Spleen (tissue), 11 donors: ENCODE data around the gene RPS14. TPM values are rescaled to one million over a fixed set of nuclear protein-coding genes. Genes with fewer than 3 reads are reported as not detected.
"Not testable (repeated sequence)": the region's sequence is repeated elsewhere in the genome, so short reads cannot be mapped to it uniquely, and the experiment has no call there.

Experiments used
- DNase-seq: peaks from one replicate; pipeline ENCODE4 v3.0.0-alpha.2; 2020
- H3K27ac ChIP-seq, 8 donors: fragments of 200-600 bp; sonication (generic) in 7 of 8; 1 replicate in 4 of 8; 2 replicates in 4 of 8; pipeline versions ENCODE4 v1.5.0 to v1.8.0; 2016 to 2021; ENCODE audit warnings: inconsistent platforms in 4 of 8, mild to moderate bottlenecking in 4 of 8, moderate library complexity in 1 of 8
- H3K27me3 ChIP-seq, 7 donors: fragments of 200-600 bp; sonication (generic) in 6 of 7; replicated peaks in 1 of 7; 1 replicate in 4 of 7; 2 replicates in 3 of 7; pipeline versions ENCODE4 v1.5.0 to v1.8.0; 2016 to 2021; ENCODE audit warnings: inconsistent platforms in 3 of 7, mild to moderate bottlenecking in 1 of 7
- H3K36me3 ChIP-seq, 6 donors: fragments of 200-600 bp; sonication (generic) in 5 of 6; 1 replicate in 4 of 6; 2 replicates in 2 of 6; pipeline versions ENCODE4 v1.5.0 to v1.8.0; 2016 to 2021; ENCODE audit warnings: inconsistent platforms in 2 of 6
- H3K4me1 ChIP-seq, 6 donors: fragments of 200-600 bp; sonication (generic) in 5 of 6; 1 replicate in 3 of 6; 2 replicates in 3 of 6; pipeline versions ENCODE4 v1.5.0 to v1.8.0; 2016 to 2021; ENCODE audit warnings: inconsistent platforms in 3 of 6
- H3K4me3 ChIP-seq, 8 donors: fragments of 200-600 bp; sonication (generic) in 7 of 8; 1 replicate in 4 of 8; 2 replicates in 4 of 8; pipeline versions ENCODE4 v1.5.0 to v1.8.0; 2016 to 2021; ENCODE audit warnings: inconsistent platforms in 4 of 8, mild to moderate bottlenecking in 4 of 8, moderate library complexity in 2 of 8
- H3K9me3 ChIP-seq, 8 donors: fragments of 200-600 bp; sonication (generic) in 7 of 8; 1 replicate in 4 of 8; 2 replicates in 4 of 8; pipeline versions ENCODE4 v1.5.0 to v1.8.0; 2016 to 2021; ENCODE audit warnings: inconsistent platforms in 4 of 8
- POLR2A ChIP-seq, 3 donors: fragments of 450-650 bp; IDR thresholded peaks; one replicate each; pipeline ENCODE4 v1.5.1; 2017; ENCODE audit warnings: antibody characterized with exemption in 3 of 3, mild to moderate bottlenecking in 1 of 3
- POLR2AphosphoS5 ChIP-seq, 3 donors: sonication (generic); formaldehyde crosslinking; IDR thresholded peaks; one replicate each; pipeline ENCODE4 v1.5.1; 2017; ENCODE audit warnings: antibody characterized with exemption in 3 of 3
- WGBS, 5 donors: extraction: QIAGEN DNeasy Blood & Tissue Kit in 3 of 5; methylation state at CpG; one replicate each; pipeline versions ENCODE4 v1.1.5 to v1.1.7; 2013 to 2018; 5-methylcytosine and 5-hydroxymethylcytosine counted together
- intact Hi-C: fragments of 100-400 bp; cut with DNase I; formaldehyde crosslinking; loops from one replicate; pipeline ENCODE4 v1.15.0; 2023; ENCODE audit warnings: low total_unique reads
- polyA plus RNA-seq, 3 donors: library from polyadenylated mRNA; stranded (reverse); fragments of 200-250 nt; gene quantifications; one replicate each; pipeline ENCODE4 v1.2.1, GENCODE V29; 2013
- total RNA-seq, 7 donors: library from RNA; depleted of rRNA in 3 of 7; stranded (reverse); fragments of >200 nt in 3 of 7; fragmentation: NEBNext Ultra II Directional in 4 of 7; extraction: Animal tissue kit (Norgen Biotek cat#: 25700) in 4 of 7; gene quantifications; one replicate each; pipeline versions ENCODE4 v1.1.0 to v1.2.1, GENCODE V29; 2016 to 2021
- TF ChIP-seq, protein P1 (sequence below), 11 experiments: fragments of 200-600 bp in 7 of 11; fragments of 450-650 bp in 4 of 11; sonication (generic) in 4 of 11; IDR thresholded peaks in 8 of 11; conservative IDR thresholded peaks in 3 of 11; 1 replicate in 7 of 11; 2 replicates in 4 of 11; pipeline versions ENCODE4 v1.4.0 to v1.8.0; 2016 to 2021; ENCODE audit warnings: antibody characterized with exemption in 11 of 11, inconsistent platforms in 4 of 11, mild to moderate bottlenecking in 1 of 11
- donor health status: healthy with polysubstance abuse.
- donor health status: DM: no; HTN: no; CAD: no; lungs with moderate emphysema.
- donor health status: DM: no; HTN: no; CAD: no.
- donor health status: Bipolar disorder and iron deficiency.
- donor health status: healthy.
- donor health status: DM: no; HTN: no; CAD: no.
- donor health status: DM: yes; HTN: yes; CAD: no.

RPS14 gene
- total and polyA plus RNA-seq, 10 donors: 1,801 to 8,400 (median 2,426) TPM

DNA sequence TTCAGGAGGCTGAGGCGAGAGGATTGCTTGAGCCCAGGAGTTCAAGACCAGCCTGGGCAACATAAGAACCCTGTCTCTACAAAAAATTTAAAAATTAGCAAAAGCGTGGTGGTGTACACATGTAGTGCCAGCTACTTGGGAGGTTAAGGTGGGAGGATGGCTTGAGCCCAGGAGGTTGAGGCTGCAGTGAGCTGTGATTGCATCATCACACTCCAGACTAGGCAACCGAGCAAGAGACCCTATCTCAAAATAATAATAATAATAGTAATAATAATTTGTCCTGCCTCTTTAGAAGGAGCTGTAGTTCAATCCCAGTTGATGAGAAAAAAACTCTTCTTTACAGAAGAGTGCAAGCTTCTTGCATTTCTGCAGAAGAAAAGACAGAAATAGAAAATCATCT lies 26.8 kb downstream of the RPS14 start:
- DNase-seq: no peak

DNA sequence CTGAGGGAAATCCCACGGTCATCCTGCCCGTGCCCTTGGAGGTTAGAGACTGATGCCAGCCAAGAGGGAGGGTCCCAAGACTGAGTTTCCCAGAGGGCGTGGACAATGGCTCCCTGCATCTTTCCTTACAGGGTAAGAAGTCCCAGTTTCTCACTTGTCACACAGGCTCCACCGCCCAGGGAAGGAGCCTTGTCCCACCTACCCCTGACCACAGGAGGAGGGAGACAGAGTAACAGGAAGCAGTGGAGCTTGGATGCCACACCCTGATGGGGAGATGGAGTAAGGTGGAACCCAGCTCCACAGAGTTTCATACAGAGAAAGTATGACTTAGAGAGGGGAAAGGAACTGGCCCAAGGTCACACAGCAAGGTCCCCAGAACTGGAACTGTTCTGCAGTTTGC lies 27.5 kb downstream of the RPS14 start:
- Histone ChIP-seq H3K4me3 (no peak overlapping the region), H3K36me3 (no peaks in the 10 kb centered on the region), H3K9me3 (no peaks in the 10 kb centered on the region), H3K4me1 (peaks cover 0 to 49% (median 12%) of the 10 kb centered on the region in 6 donors), H3K27ac (peak overlapping the region in 1 of 8 donors; percentile 33), H3K27me3 (no peaks in the 10 kb centered on the region)
- WGBS, 5 donors: 53 to 70% (median 66%) methylated on average over 3 to 4 of the region's 4 CpGs
- no peak for DNase-seq
- TF ChIP-seq, protein P1, sequence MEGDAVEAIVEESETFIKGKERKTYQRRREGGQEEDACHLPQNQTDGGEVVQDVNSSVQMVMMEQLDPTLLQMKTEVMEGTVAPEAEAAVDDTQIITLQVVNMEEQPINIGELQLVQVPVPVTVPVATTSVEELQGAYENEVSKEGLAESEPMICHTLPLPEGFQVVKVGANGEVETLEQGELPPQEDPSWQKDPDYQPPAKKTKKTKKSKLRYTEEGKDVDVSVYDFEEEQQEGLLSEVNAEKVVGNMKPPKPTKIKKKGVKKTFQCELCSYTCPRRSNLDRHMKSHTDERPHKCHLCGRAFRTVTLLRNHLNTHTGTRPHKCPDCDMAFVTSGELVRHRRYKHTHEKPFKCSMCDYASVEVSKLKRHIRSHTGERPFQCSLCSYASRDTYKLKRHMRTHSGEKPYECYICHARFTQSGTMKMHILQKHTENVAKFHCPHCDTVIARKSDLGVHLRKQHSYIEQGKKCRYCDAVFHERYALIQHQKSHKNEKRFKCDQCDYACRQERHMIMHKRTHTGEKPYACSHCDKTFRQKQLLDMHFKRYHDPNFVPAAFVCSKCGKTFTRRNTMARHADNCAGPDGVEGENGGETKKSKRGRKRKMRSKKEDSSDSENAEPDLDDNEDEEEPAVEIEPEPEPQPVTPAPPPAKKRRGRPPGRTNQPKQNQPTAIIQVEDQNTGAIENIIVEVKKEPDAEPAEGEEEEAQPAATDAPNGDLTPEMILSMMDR (IDR thresholded peaks at IDR 0.05 in 8 of 11, conservative IDR thresholded peaks at IDR 0.05 in 3 of 11): no peak
- no peak for TF ChIP-seq POLR2A (IDR thresholded peaks at IDR 0.05)
- TF ChIP-seq POLR2AphosphoS5 (IDR thresholded peaks at IDR 0.05): no peak
- intact Hi-C loops: no loop called here

More for the DNA sequence above, 26.8 kb downstream of the RPS14 start:
- Histone ChIP-seq H3K27ac (peak overlapping the region in 1 of 8 donors; percentile 33), H3K9me3 (no peaks in the 10 kb centered on the region), H3K4me1 (peaks cover 0 to 42% (median 12%) of the 10 kb centered on the region in 6 donors), H3K4me3 (no peak overlapping the region), H3K27me3 (no peaks in the 10 kb centered on the region), H3K36me3 (no peaks in the 10 kb centered on the region)
- TF ChIP-seq POLR2A (IDR thresholded peaks at IDR 0.05) (no peak), POLR2AphosphoS5 (IDR thresholded peaks at IDR 0.05) (no peak)
- TF ChIP-seq, protein P1 (IDR thresholded peaks at IDR 0.05 in 8 of 11, conservative IDR thresholded peaks at IDR 0.05 in 3 of 11): no peak
- intact Hi-C loops: no loop called here
- WGBS, 5 donors: 59 to 82% (median 75%) methylated on average over 3 of the region's 3 CpGs

DNA sequence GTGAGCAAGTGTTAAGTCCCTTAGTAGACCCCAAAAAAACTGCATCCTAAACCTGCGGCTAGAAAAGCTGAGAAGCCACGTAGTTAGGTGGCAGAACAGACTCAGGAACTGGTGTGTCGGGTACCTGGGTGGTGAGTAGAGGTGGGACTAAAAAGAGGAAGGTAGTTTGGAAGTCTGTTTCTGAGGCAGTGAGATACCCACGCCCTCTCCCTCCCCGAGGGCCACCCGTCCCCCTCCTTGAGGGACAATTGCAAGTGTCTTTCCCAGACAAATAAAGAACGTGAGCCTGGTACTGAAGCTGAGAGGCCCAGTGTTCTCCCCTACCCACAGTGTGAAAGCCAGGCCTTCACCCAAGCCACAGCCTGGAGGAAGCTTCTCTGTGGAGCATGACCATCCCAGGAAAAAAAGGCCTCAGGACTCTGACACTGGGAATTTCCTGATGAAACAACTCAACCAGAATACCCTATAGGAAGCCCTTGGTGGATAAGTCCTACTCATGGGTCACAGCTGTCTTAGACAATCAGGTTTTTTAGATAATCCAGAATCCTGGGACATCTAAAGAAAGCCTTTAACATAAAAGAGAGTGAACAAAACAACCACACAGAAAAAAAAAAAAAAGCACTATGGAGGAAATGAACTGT lies 29.8 kb downstream of the RPS14 start:
- DNase-seq: peak; percentile 83
- intact Hi-C loops: no loop called here
- no peak overlapping the region for H3K4me3 ChIP-seq
- H3K27me3 ChIP-seq: no peaks in the 10 kb centered on the region
- no peaks in the 10 kb centered on the region for H3K9me3 ChIP-seq
- H3K4me1 ChIP-seq: peaks cover 0 to 70% (median 17%) of the 10 kb centered on the region in 6 donors
- H3K36me3 ChIP-seq: no peaks in the 10 kb centered on the region
- H3K27ac ChIP-seq: peak overlapping the region in 7 of 8 donors; percentile 12 to 87 (median 77)
- TF ChIP-seq, protein P1 (IDR thresholded peaks at IDR 0.05 in 8 of 11, conservative IDR thresholded peaks at IDR 0.05 in 3 of 11): no peak
- TF ChIP-seq POLR2A (IDR thresholded peaks at IDR 0.05): peak in 2 of 3 donors; percentile 7 to 50
- TF ChIP-seq POLR2AphosphoS5 (IDR thresholded peaks at IDR 0.05): peak in 2 of 3 donors; percentile 58 to 92
- 25 to 63% (median 42%) methylated on average over 5 to 7 of the region's 7 CpGs for WGBS, 5 donors

DNA sequence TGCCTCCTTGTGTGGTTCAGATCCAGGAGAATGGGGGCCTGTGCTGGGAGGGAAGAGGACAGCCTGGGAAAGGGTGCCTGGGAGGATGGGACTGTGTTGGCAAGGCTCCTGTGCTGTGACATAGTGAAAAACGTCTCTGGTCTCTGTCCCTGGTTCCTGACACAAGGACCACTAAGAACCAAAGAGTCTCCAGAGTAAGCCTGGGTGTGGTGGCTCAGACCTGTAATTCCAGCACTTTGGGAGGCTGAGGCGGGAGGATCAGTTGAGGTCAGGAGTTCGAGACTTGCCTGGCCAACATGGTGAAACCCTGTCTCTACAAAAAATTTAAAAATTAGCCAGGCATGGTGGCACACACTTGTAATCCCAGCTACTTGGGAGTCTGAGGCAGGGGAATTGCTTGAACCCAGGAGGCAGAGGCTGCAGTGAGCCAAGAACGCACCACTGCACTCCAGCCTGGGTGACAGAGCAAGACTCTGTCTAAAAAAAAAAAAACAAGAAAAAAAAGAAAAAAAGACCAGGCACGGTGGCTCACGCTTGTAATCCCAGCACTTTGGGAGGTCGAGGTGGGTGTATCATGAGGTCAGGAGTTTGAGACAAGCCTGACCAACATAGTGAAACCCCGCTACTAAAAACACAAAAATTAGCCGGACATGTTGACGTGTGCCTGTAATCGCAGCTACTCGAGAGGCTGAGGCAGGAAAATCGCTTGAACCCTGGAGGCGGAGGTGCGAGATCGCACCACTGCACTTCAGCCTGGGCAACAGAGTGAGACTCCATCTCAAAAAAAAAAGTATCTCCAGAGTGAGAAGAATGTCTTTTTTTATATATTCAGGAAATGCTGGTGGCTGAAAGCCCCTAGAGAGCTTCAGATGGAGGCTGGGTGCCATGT lies 35.4 kb downstream of the RPS14 start:
- H3K4me3 ChIP-seq: peak overlapping the region in 1 of 8 donors; percentile 86
- TF ChIP-seq POLR2AphosphoS5 (IDR thresholded peaks at IDR 0.05): peak in 1 of 3 donors; percentile 39
- peak; percentile 72 for DNase-seq
- H3K27me3 ChIP-seq, intact Hi-C loops, H3K9me3 ChIP-seq: not testable (repeated sequence)
- peaks cover 12 to 97% (median 56%) of the 10 kb centered on the region in 6 donors for H3K4me1 ChIP-seq
- H3K27ac ChIP-seq: peak overlapping the region; percentile 93 to 99 (median 98)
- H3K36me3 ChIP-seq: peaks cover 0 to 12% (median under 1%) of the 10 kb centered on the region in 6 donors
- WGBS, 5 donors: 72 to 84% (median 77%) methylated on average over 16 of the region's 16 CpGs
